OCI-LY1 (cell line): ENCODE results near the gene EPHA4.

Experiments used
- H2AFZ ChIP-seq: fragments of 200-600 bp; sonication (generic), shearing (Covaris generic); 2 replicates; pipeline ENCODE4 v1.6.0; 2014; ENCODE audit warnings: antibody characterized with exemption, mild to moderate bottlenecking, low read length
- H3F3A ChIP-seq: fragments of 200-600 bp; sonication (generic), shearing (Covaris generic); 2 replicates; pipeline ENCODE4 v1.6.0; 2014; ENCODE audit warnings: mild to moderate bottlenecking, antibody characterized with exemption, low read length, moderate library complexity; ENCODE audit not compliant: insufficient read depth
- H3K27ac ChIP-seq: fragments of 200-600 bp; sonication (generic); 2 replicates; pipeline ENCODE4 v1.5.1; 2014; ENCODE audit warnings: low read length, mixed run types, mild to moderate bottlenecking, low read depth; ENCODE audit not compliant: poor library complexity, severe bottlenecking
- H3K27me3 ChIP-seq: fragments of 200-600 bp; sonication (generic); 2 replicates; pipeline ENCODE4 v1.6.0; 2014; ENCODE audit warnings: antibody characterized with exemption, mild to moderate bottlenecking, low read length, moderate library complexity; ENCODE audit not compliant: insufficient read depth
- H3K36me3 ChIP-seq: fragments of 200-600 bp; sonication (generic); 2 replicates; pipeline ENCODE4 v1.6.1; 2014; ENCODE audit warnings: mild to moderate bottlenecking, antibody characterized with exemption, low read length, moderate library complexity, mixed read lengths; ENCODE audit not compliant: insufficient read depth
- H3K4me1 ChIP-seq: fragments of 200-600 bp; sonication (generic); 2 replicates; pipeline ENCODE4 v1.5.1; 2014; ENCODE audit warnings: mild to moderate bottlenecking, low read length, moderate library complexity; ENCODE audit not compliant: insufficient read depth, severe bottlenecking
- H3K4me2 ChIP-seq: fragments of 200-600 bp; sonication (generic), shearing (Covaris generic); 2 replicates; pipeline ENCODE4 v1.6.1; 2014; ENCODE audit warnings: low read length
- H3K4me3 ChIP-seq: fragments of 200-600 bp; sonication (generic); 2 replicates; pipeline ENCODE4 v1.5.1; 2014; ENCODE audit warnings: low read length, low read depth, mild to moderate bottlenecking, mixed read lengths; ENCODE audit not compliant: poor library complexity, severe bottlenecking
- H3K79me2 ChIP-seq: fragments of 200-600 bp; shearing (Covaris generic); 2 replicates; pipeline ENCODE4 v1.6.1; 2016; ENCODE audit warnings: mixed run types, low read length, mixed read lengths; ENCODE audit not compliant: insufficient read depth
- H3K9ac ChIP-seq: fragments of 200-600 bp; sonication (generic), shearing (Covaris generic); 2 replicates; pipeline ENCODE4 v1.6.1; 2014; ENCODE audit warnings: mild to moderate bottlenecking, low read length, mixed read lengths
- H3K9me2 ChIP-seq: fragments of 200-600 bp; sonication (generic), shearing (Covaris generic); 2 replicates; pipeline ENCODE4 v1.6.1; 2014; ENCODE audit warnings: low read depth, mild to moderate bottlenecking, low read length, mixed read lengths
- H3K9me3 ChIP-seq: fragments of 200-600 bp; shearing (Covaris generic); 2 replicates; pipeline ENCODE4 v1.6.1; 2014; ENCODE audit warnings: low read length, mixed read lengths
- H4K20me1 ChIP-seq: fragments of 200-600 bp; sonication (generic), shearing (Covaris generic); 2 replicates; pipeline ENCODE4 v1.6.0; 2016; ENCODE audit warnings: mild to moderate bottlenecking, low read length; ENCODE audit not compliant: insufficient read depth
- EZH2 ChIP-seq: fragments of 200-600 bp; sonication (generic), shearing (Covaris generic); IDR thresholded peaks from 2 replicates; pipeline ENCODE4 v1.8.0; 2017; ENCODE audit warnings: borderline replicate concordance, mixed run types, mild to moderate bottlenecking, antibody characterized with exemption, low read length, moderate library complexity, mixed read lengths
- TF ChIP-seq, protein P1 (sequence below): fragments of 200-600 bp; sonication (generic), shearing (Covaris generic); IDR thresholded peaks from 2 replicates; pipeline ENCODE4 v1.5.1; 2017; ENCODE audit warnings: mild to moderate bottlenecking, antibody characterized with exemption, low read length, moderate library complexity, mixed read lengths

The EPHA4 gene

GRCh38 chr2:221495731-221496130, 76.4 kb downstream of the EPHA4 start:
- no peak overlapping the region for H3K4me2 ChIP-seq
- no peaks in the 10 kb centered on the region for H3K9me2 ChIP-seq
- H3K27ac ChIP-seq = no peak overlapping the region
- no peak for TF ChIP-seq EZH2
- TF ChIP-seq, protein P1, sequence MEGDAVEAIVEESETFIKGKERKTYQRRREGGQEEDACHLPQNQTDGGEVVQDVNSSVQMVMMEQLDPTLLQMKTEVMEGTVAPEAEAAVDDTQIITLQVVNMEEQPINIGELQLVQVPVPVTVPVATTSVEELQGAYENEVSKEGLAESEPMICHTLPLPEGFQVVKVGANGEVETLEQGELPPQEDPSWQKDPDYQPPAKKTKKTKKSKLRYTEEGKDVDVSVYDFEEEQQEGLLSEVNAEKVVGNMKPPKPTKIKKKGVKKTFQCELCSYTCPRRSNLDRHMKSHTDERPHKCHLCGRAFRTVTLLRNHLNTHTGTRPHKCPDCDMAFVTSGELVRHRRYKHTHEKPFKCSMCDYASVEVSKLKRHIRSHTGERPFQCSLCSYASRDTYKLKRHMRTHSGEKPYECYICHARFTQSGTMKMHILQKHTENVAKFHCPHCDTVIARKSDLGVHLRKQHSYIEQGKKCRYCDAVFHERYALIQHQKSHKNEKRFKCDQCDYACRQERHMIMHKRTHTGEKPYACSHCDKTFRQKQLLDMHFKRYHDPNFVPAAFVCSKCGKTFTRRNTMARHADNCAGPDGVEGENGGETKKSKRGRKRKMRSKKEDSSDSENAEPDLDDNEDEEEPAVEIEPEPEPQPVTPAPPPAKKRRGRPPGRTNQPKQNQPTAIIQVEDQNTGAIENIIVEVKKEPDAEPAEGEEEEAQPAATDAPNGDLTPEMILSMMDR = no peak
- H3K4me1 ChIP-seq = no peaks in the 10 kb centered on the region
- no peak overlapping the region for H3K4me3 ChIP-seq
- no peak overlapping the region for H2AFZ ChIP-seq
- no peaks in the 10 kb centered on the region for H3K9me3 ChIP-seq
- no peak overlapping the region for H3K9ac ChIP-seq
- H3K36me3 ChIP-seq = no peaks in the 10 kb centered on the region
- H3K79me2 ChIP-seq = no peaks in the 10 kb centered on the region
- H3F3A ChIP-seq = no peaks in the 10 kb centered on the region
- H4K20me1 ChIP-seq = no peaks in the 10 kb centered on the region
- H3K27me3 ChIP-seq = no peaks in the 10 kb centered on the region

DNA sequence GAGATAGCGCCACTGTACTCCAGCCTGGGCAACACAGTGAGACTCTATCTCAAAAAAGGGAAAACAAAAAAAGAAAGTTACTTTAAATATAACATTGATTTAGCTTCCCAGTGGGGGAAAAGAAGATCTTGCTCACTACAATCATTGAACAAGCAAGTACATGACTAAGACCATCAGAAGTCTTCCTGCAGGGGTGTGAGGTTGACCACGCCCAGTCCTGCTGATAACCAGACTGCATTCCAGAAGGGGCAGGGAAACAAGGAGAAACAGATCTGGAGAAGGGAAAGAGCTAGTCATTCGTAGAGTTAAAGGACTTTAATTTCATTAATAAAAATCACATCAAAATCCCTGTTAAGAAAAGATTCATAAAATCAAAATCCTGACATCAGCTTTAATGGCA, 77.5 kb downstream of the EPHA4 start:
- H2AFZ ChIP-seq = no peak overlapping the region

DNA sequence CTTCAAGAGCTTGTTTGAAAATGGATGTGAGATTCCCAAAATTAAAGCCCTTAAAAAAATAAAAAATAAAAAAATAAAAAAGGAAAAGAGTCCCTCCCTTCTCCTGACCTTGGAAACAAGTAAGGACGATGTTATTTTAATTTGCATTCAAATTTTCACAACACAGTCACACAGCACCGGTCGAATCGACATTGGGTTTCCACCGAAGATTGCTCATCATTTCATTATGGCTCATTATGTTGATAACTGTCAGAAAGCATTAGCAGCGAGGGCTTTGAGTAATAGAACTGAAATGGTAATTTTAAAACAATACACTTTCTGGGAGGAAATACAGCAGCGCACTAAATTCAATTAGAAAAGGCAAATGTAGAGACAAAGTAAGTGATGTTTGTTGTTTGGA, 78.7 kb downstream of the EPHA4 start:
- Histone ChIP-seq H3K27me3 (no peaks in the 10 kb centered on the region), H3K4me2 (no peak overlapping the region), H3K4me1 (no peaks in the 10 kb centered on the region), H3K36me3 (no peaks in the 10 kb centered on the region), H2AFZ (no peak overlapping the region), H3K9ac (no peak overlapping the region), H3K4me3 (no peak overlapping the region), H3F3A (no peaks in the 10 kb centered on the region), H3K79me2 (no peaks in the 10 kb centered on the region), H3K9me2 (no peaks in the 10 kb centered on the region), H4K20me1 (no peaks in the 10 kb centered on the region), H3K9me3 (no peaks in the 10 kb centered on the region), H3K27ac (no peak overlapping the region)
- TF ChIP-seq, protein P1 = no peak
- no peak for TF ChIP-seq EZH2

More for the DNA sequence above, 77.5 kb downstream of the EPHA4 start:
- H3K9me3 ChIP-seq = no peaks in the 10 kb centered on the region
- H3K9me2 ChIP-seq = no peaks in the 10 kb centered on the region
- H3K4me1 ChIP-seq = no peaks in the 10 kb centered on the region
- H3F3A ChIP-seq = no peaks in the 10 kb centered on the region
- H4K20me1 ChIP-seq = no peaks in the 10 kb centered on the region
- no peak overlapping the region for H3K4me3 ChIP-seq
- no peak overlapping the region for H3K27ac ChIP-seq
- H3K36me3 ChIP-seq = no peaks in the 10 kb centered on the region
- H3K9ac ChIP-seq = no peak overlapping the region
- H3K4me2 ChIP-seq = no peak overlapping the region
- no peaks in the 10 kb centered on the region for H3K79me2 ChIP-seq
- H3K27me3 ChIP-seq = no peaks in the 10 kb centered on the region
- TF ChIP-seq, protein P1 = no peak
- TF ChIP-seq EZH2 = no peak
